Trophoblast cell (in vitro differentiated cells and primary cell): Measurements from ENCODE around the gene AZU1.
A peak's percentile ranks its signal among the peaks of the same experiment; 100 is the strongest.

Experiments used
- DNase-seq, 2 donors: peaks; one replicate each; pipeline ENCODE4 v3.0.0-alpha.2; 2016
- H2AFZ ChIP-seq: 2 replicates; pipeline ENCODE4 v1.6.1; 2013; ENCODE audit warnings: low read length, moderate library complexity, mild to moderate bottlenecking; ENCODE audit not compliant: insufficient read depth, poor library complexity
- H2AK5ac ChIP-seq: 2 replicates; pipeline ENCODE4 v1.6.1; 2013; ENCODE audit warnings: mild to moderate bottlenecking, low read length
- H2BK120ac ChIP-seq: 2 replicates; pipeline ENCODE4 v1.6.1; 2013; ENCODE audit warnings: low read length, mild to moderate bottlenecking, moderate library complexity; ENCODE audit not compliant: insufficient read depth, poor library complexity
- H2BK12ac ChIP-seq: 2 replicates; pipeline ENCODE4 v1.6.1; 2013; ENCODE audit warnings: mild to moderate bottlenecking, low read length, moderate library complexity
- H2BK5ac ChIP-seq: 2 replicates; pipeline ENCODE4 v1.6.1; 2013; ENCODE audit warnings: low read length, low read depth, moderate library complexity, mild to moderate bottlenecking; ENCODE audit not compliant: poor library complexity
- H3K14ac ChIP-seq: 2 replicates; pipeline ENCODE4 v1.6.1; 2013; ENCODE audit warnings: mild to moderate bottlenecking, low read length
- H3K18ac ChIP-seq: 2 replicates; pipeline ENCODE4 v1.6.1; 2013; ENCODE audit warnings: mild to moderate bottlenecking, low read length
- H3K23ac ChIP-seq: 2 replicates; pipeline ENCODE4 v1.6.1; 2013; ENCODE audit warnings: low read length
- H3K27ac ChIP-seq: 2 replicates; pipeline ENCODE4 v1.5.1; 2013; ENCODE audit warnings: low read depth, mild to moderate bottlenecking, inconsistent platforms, low read length, moderate library complexity
- H3K27me3 ChIP-seq: 2 replicates; pipeline ENCODE4 v1.6.1; 2013; ENCODE audit warnings: inconsistent platforms, mild to moderate bottlenecking, low read length, moderate library complexity; ENCODE audit not compliant: insufficient read depth
- H3K36me3 ChIP-seq, 2 experiments: 1 replicate in 1 of 2; 2 replicates in 1 of 2; pipeline ENCODE4 v1.6.1; 2013; ENCODE audit warnings: low read length in 2 of 2, mild to moderate bottlenecking in 2 of 2, moderate library complexity in 1 of 2; ENCODE audit not compliant: insufficient read depth in 2 of 2, control insufficient read depth in 1 of 2
- H3K4ac ChIP-seq: 2 replicates; pipeline ENCODE4 v1.6.1; 2013; ENCODE audit warnings: low read depth, mild to moderate bottlenecking, low read length, moderate library complexity
- H3K4me1 ChIP-seq, 2 experiments: 1 replicate in 1 of 2; 2 replicates in 1 of 2; pipeline ENCODE4 v1.6.1; 2013; ENCODE audit warnings: low read length in 2 of 2, mild to moderate bottlenecking in 2 of 2, moderate library complexity in 1 of 2; ENCODE audit not compliant: insufficient read depth in 2 of 2, control insufficient read depth in 1 of 2
- H3K4me2 ChIP-seq: 2 replicates; pipeline ENCODE4 v1.6.1; 2013; ENCODE audit warnings: inconsistent platforms, mild to moderate bottlenecking, low read length, moderate library complexity
- H3K4me3 ChIP-seq: 2 replicates; pipeline ENCODE4 v1.5.1; 2013; ENCODE audit warnings: mild to moderate bottlenecking, low read depth, low read length, inconsistent platforms
- H3K79me1 ChIP-seq: one replicate; pipeline ENCODE4 v1.6.1; 2013; ENCODE audit warnings: low read length
- H3K79me2 ChIP-seq: 2 replicates; pipeline ENCODE4 v1.6.1; 2013; ENCODE audit warnings: low read length, mild to moderate bottlenecking; ENCODE audit not compliant: control insufficient read depth, insufficient read depth, poor library complexity
- H3K9ac ChIP-seq: 2 replicates; pipeline ENCODE4 v1.6.1; 2013; ENCODE audit warnings: mild to moderate bottlenecking, low read length
- H3K9me3 ChIP-seq: 2 replicates; pipeline ENCODE4 v1.6.1; 2013; ENCODE audit warnings: low read depth, mild to moderate bottlenecking, control low read depth, inconsistent platforms, low read length; ENCODE audit not compliant: insufficient read depth
- H4K12ac ChIP-seq: 2 replicates; pipeline ENCODE4 v1.6.1; 2013; ENCODE audit warnings: low read depth, mild to moderate bottlenecking, low read length, moderate library complexity
- H4K8ac ChIP-seq: 2 replicates; pipeline ENCODE4 v1.6.1; 2013; ENCODE audit warnings: low read depth, mild to moderate bottlenecking, low read length, moderate library complexity
- H4K91ac ChIP-seq: one replicate; pipeline ENCODE4 v1.6.1; 2013; ENCODE audit warnings: low read depth, mild to moderate bottlenecking, low read length, moderate library complexity
- WGBS: extraction: QIAGEN DNeasy Blood & Tissue Kit; methylation state at CpG from one replicate; pipeline ENCODE4 v1.1.7; 2013; ENCODE audit warnings: missing lambda C conversion rate; ENCODE audit not compliant: insufficient read length, insufficient coverage; ENCODE audit errors: extremely low coverage; 5-methylcytosine and 5-hydroxymethylcytosine counted together

AZU1 gene

GRCh38 chr19:795691-796581, 31.7 kb upstream of the AZU1 start:
- Histone ChIP-seq H3K27me3 (no peaks in the 10 kb centered on the region), H3K18ac (peak overlapping the region; percentile 55), H3K23ac (no peak overlapping the region), H4K8ac (peak overlapping the region; percentile 94), H2AK5ac (peak overlapping the region; percentile 46), H2AFZ (peak overlapping the region; percentile 77), H3K4ac (peak overlapping the region; percentile 86), H4K12ac (peak overlapping the region; percentile 98), H2BK5ac (no peak overlapping the region), H3K27ac (no peak overlapping the region), H3K4me2 (peak overlapping the region; percentile 87), H3K14ac (peak overlapping the region; percentile 86), H3K79me1 (peaks cover 27% of the 10 kb centered on the region), H3K79me2 (peaks cover 29% of the 10 kb centered on the region), H3K9ac (no peak overlapping the region), H2BK12ac (peak overlapping the region; percentile 68), H3K4me1 (peaks cover 20 to 23% of the 10 kb centered on the region in 2 experiments), H4K91ac (peak overlapping the region; percentile 98), H3K4me3 (no peak overlapping the region), H3K9me3 (no peaks in the 10 kb centered on the region), H2BK120ac (peak overlapping the region; percentile 81), H3K36me3 (peaks cover 20 to 23% of the 10 kb centered on the region in 2 experiments)
- DNase-seq = no peak
- WGBS = no CpG with 5 or more reads among the region's 39 CpGs

GRCh38 chr19:796692-797527, 30.7 kb upstream of the AZU1 start, which contains the start of gene PTBP1:
Gene PTBP1 (plus strand): TSS chr19:797452. CDS start chr19:797498, 46 bp downstream.
- H2AK5ac ChIP-seq = peak within 1 kb of the TSS; percentile 86
- peaks cover 28 to 30% of the 10 kb centered on the region in 2 experiments for H3K4me1 ChIP-seq
- H3K4me3 ChIP-seq = peak within 1 kb of the TSS; percentile 98
- peak within 1 kb of the TSS; percentile 98 for H3K27ac ChIP-seq
- H2BK120ac ChIP-seq = peak within 1 kb of the TSS; percentile 81
- H3K23ac ChIP-seq = no peak within 1 kb of the TSS
- H4K8ac ChIP-seq = peak within 1 kb of the TSS; percentile 94
- peak within 1 kb of the TSS; percentile 91 for H3K4me2 ChIP-seq
- H3K9me3 ChIP-seq = no peaks in the 10 kb centered on the region
- DNase-seq = peak; percentile 100
- peak within 1 kb of the TSS; percentile 98 for H4K12ac ChIP-seq
- peak within 1 kb of the TSS; percentile 79 for H3K18ac ChIP-seq
- peak within 1 kb of the TSS; percentile 90 for H2BK5ac ChIP-seq
- H3K14ac ChIP-seq = peak within 1 kb of the TSS; percentile 93
- H3K79me2 ChIP-seq = peaks cover 39% of the 10 kb centered on the region
- H2BK12ac ChIP-seq = no peak within 1 kb of the TSS
- peaks cover 30 to 32% of the 10 kb centered on the region in 2 experiments for H3K36me3 ChIP-seq
- peak within 1 kb of the TSS; percentile 100 for H3K4ac ChIP-seq
- H4K91ac ChIP-seq = peak within 1 kb of the TSS; percentile 98
- H2AFZ ChIP-seq = peak within 1 kb of the TSS; percentile 77
- peaks cover 26% of the 10 kb centered on the region for H3K79me1 ChIP-seq
- no peaks in the 10 kb centered on the region for H3K27me3 ChIP-seq
- no CpG with 5 or more reads among the region's 83 CpGs for WGBS
- H3K9ac ChIP-seq = peak within 1 kb of the TSS; percentile 98

- Histone ChIP-seq H3K4ac (peak overlapping the region; percentile 100), H3K27ac (peak overlapping the region; percentile 98), H3K14ac (peak overlapping the region; percentile 93), H2BK5ac (peak overlapping the region; percentile 90), H3K4me2 (peak overlapping the region; percentile 91), H3K27me3 (no peaks in the 10 kb centered on the region), H2AFZ (no peak overlapping the region), H3K9ac (peak overlapping the region; percentile 98), H3K79me2 (peaks cover 48% of the 10 kb centered on the region), H3K4me1 (peaks cover 28 to 30% of the 10 kb centered on the region in 2 experiments), H4K91ac (peak overlapping the region; percentile 94), H2AK5ac (peak overlapping the region; percentile 86), H2BK12ac (no peak overlapping the region), H2BK120ac (peak overlapping the region; percentile 69), H3K4me3 (peak overlapping the region; percentile 98), H3K18ac (peak overlapping the region; percentile 79), H3K23ac (no peak overlapping the region), H4K8ac (peak overlapping the region; percentile 51), H4K12ac (no peak overlapping the region), H3K36me3 (peaks cover 37 to 41% of the 10 kb centered on the region in 2 experiments), H3K79me1 (peaks cover 23% of the 10 kb centered on the region), H3K9me3 (no peaks in the 10 kb centered on the region)
- peak; percentile 73 to 92 for DNase-seq
- no CpG with 5 or more reads among the region's 129 CpGs for WGBS
Observed at GRCh38 chr19:797528-798414, 29.9 kb upstream of the AZU1 start.
